ENCODE results near the gene TNFRSF4.

Gene TNFRSF4

DNA sequence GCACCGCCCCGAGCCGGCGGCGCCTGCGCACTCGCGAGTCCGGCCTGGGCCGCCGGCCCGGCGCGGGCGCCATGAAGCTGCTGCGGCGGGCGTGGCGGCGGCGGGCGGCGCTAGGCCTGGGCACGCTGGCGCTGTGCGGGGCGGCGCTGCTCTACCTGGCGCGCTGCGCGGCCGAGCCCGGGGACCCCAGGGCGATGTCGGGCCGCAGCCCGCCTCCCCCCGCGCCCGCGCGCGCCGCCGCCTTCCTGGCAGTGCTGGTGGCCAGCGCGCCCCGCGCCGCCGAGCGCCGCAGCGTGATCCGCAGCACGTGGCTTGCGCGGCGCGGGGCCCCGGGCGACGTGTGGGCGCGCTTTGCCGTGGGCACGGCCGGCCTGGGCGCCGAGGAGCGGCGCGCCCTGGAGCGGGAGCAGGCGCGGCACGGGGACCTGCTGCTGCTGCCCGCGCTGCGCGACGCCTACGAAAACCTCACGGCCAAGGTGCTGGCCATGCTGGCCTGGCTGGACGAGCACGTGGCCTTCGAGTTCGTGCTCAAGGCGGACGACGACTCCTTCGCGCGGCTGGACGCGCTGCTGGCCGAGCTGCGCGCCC lies 18.3 kb upstream of the TNFRSF4 start, which contains the start of gene B3GALT6:
TSS of gene B3GALT6 (plus strand) at position 30 of the 588 bp plus-strand sequence. CDS start at position 72, 42 bp downstream.
- no peak for DNase-seq

DNA sequence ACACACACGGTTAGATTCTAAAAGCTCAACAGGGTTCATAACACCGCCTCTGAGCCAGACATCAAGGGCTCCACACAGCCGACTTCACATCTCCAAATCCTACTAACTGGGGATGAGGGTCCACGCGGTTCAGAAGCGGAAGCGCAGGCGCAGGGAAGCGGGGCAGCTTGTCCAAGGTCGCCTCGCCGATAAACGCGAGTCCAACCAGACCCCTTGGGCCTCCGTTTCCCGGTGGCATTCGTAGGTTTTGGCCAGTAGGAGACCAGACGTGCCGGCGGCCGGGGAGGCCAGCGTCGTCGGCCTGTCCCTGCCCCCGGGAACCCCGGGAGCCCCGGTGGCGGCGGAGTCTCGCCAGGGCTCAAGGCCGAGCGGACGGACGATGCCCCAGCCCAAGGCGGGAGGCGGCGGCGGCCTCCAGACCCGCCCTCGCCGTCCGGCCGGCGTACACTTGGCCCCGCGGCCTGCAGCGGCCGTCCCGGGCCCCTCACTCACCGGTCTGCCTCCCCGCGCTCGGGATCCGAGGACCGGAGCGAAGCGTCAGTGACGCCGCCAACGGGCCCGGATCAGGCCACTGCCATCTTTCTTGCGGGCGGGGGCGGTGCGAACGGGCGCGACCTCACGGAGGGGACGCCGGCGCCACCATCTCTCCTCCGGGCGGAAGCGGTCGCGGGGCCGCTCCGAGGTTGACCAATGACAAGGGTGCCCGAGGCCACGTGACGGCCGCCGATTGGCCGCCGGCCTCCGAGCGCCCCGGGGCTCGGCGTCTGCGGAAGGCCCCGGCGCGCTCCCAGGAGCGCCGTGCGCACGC lies 17.7 kb upstream of the TNFRSF4 start, which contains the start of gene SDF4:
TSS of gene SDF4 (minus strand) at position 602 of the 808 bp plus-strand sequence. CDS start 3,229 bp downstream, outside the sequence.
- peak; percentile 64 to 80 for DNase-seq

DNA sequence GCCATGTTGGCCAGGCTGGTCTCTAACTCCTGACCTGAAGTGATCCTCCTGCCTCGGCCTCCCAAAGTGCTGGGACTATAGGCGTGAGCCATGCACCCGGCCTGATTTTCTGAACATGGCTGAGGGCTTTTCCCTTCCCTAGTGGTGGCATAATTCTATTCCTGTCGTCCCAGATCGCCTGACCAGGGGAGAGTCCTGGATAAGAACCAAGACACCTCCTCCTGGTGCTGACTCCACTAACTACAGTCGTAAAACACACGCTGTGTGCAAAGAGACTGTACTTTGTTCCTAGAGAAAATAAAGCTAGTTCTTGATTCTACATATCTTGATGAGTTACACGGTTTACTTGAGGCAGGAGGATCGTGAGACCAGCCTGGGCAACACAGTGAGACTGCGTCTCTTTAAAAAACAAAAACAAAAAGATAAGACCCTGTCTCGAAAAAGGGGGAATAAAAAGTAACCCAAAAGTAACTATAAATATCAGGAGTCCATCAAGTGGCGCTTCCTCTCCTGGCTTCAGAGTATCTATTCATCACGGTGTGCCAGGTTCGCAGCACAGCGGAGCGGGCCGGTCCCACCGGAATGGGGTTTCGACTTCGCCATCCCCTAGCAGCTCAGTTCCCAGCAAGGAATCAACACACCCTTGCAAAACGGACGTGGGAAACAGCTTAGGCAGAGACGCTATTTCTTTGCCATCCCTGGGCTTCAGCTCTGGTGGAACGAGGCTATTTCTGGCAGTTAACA lies 16.9 kb upstream of the TNFRSF4 start:
- peak in 1 of 2 experiments; percentile 11 for DNase-seq

DNA sequence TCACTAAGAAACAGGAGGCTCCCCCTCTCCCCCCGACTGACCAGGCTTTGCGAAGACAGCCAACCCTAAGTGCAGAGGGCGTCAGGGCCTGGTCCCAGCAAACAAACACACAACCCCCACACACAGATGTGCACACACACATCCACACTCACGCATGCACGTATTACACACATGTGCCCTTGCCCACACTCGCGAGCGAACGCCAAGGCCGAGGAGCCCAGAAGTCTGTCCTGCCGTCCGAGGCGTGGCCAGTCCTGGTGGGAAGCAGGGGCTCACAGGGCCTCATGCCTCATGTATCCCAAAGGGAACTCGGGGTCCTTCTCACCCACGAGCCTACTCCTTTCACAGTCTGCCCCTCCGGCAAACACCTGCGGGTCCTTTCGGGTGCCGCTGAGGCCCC lies 15.8 kb upstream of the TNFRSF4 start:
- DNase-seq, result no peak

DNA sequence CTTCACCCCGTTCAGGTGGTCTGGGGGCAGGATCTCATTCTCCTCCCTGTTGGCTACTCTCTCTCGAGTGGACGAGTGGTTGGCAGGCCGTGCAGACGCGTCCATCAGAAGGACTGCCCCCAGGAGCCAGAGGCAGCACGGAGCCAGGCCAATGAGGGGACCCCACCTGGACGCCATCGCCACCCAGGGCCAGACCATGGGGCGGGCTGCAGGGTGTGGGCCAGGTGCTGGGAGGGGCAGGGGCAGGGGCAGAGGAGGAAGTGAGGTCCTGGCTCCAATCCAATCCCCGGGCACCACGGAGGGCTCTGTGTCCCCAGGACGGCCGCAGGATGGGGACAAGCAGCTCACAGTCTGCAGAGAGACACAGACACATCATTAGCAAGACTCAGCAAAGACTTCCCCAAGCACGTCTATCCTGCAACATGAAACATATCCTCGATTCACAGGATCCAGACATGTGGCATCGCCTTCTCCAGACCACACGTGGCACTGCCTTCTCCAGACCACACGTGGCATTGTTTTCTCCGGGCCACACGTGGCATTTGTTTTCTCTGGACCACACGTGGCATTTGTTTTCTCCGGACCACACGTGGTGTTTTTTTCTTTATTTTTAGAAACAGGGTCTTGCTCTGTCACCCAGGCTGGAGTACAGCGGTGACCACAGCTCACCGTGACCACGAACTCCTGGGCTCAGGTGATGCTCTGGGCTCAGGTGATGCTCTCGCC lies 14.8 kb upstream of the TNFRSF4 start:
- no peak for DNase-seq

DNA sequence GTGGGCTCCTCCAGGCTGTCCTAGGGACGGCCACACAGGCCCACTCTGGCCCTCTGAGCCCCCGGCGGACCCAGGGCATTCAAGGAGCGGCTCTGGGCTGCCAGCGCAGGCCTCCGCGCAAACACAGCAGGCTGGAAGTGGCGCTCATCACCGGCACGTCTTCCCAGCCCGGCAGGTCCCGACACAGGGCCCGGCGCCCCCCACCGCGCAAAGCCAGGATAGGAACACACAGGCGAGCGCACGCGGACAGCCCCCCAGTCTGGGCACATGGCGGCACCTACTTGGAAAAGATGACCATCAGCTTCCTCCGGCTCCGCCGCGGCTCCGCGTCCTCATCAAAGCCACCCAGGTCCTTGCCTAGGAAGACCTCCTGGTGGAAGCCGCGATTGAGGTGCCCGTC lies 14.2 kb upstream of the TNFRSF4 start:
- no peak for DNase-seq

DNA sequence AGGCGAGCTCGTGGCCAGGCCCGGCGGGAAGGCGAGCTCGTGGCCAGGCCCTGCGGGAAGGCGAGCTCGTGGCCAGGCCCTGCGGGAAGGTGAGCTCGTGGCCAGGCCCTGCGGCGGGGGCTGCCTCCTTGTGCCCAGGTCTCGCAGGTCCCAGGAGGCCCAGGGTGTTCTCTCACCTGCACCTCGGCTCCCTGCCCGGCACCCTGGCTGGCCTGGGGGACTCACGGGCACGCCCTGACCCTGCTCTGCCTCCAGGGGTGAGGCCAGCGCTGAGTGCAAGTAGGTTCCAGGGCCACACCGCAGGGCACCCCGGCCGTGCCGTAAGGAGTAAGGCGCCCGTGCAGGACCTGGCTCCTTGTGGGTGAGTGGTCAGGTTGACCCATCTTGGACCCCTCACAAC lies 13.4 kb upstream of the TNFRSF4 start:
- DNase-seq, result no peak

DNA sequence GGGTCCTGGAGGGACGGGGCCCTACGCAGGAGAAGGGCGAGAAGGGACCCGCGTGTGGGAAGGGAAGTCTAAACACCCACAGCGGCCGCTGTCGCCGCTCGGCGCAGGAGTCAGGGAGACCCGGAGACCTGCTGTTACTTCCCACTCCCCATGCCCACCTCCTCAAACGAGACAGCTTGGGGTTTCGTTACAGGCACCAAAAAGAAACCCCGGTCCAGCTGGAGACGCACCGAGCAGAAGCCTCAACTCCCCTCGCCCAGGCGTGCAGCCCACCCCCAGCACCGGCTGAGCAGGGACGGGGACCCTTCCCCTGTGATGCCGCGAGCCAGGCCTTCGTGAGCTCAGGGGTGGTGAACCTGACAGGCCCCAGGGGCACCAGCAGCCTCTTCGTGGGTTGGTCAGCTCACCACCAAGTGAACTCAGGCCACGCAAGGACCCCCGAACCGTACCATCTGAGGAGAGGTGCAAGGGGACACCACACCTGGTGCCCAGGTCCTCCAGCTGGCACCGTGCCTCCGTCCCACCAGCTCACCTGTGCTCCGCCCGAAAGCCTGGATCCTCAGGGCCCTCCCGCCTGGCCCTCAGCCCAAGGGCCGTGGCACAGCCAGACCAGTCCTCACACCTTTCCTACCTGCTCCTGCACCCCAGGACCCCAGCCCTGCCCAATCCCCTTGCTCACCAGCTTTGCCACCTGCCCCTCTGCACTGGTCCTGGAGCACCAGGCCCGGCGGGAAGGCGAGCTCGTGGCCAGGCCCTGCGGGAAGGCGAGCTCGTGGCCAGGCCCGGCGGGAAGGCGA lies 12.8 kb upstream of the TNFRSF4 start:
- DNase-seq, result no peak

DNA sequence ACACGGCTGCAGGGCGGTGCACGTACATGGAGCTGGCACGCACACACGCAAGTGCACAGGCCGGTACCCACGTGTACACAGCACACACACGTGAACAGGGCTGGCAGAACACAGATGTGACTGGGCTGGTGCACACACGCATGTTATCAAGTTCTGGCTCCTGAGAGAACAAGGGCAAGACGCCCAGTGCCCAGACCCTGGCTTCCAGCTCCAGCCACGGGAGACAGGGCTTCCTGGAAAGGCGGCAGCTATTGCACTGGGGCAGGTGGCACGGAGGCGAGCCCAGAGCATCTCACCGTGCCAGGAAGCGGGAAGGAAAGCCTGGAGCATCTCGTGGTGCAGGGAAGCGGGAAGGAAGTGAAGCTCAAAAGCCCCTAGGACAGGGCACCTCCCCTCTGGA lies 12.0 kb upstream of the TNFRSF4 start:
- no peak for DNase-seq

DNA sequence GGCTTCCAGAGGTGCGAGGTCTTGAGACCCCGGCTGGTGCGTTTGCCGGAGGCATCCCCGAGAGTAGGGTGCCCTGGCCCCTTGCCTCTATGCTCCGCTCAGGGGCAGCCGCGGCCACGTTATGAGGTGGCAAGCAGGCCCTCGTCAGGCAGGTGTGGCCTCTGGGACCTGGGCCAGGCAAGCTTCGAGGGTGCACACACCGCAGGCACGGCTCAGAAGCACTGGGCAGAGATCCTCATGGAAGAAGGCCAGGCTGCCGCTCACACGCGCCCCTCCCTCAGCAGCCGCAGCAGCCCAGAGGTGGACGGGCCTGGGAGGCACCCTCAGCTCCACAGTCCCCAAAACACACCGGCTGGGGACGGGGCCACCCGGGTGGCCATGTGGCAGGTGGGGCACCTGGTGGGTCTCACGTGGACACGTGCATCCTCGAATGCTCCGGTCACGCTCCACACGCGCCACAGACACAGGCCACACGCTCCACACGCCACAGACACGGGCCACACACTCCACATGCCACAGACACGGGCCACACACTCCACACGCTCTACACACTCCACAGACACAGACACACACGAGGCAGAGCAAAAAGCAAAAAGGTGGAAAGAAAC lies 11.4 kb upstream of the TNFRSF4 start:
- DNase-seq, result no peak

DNA sequence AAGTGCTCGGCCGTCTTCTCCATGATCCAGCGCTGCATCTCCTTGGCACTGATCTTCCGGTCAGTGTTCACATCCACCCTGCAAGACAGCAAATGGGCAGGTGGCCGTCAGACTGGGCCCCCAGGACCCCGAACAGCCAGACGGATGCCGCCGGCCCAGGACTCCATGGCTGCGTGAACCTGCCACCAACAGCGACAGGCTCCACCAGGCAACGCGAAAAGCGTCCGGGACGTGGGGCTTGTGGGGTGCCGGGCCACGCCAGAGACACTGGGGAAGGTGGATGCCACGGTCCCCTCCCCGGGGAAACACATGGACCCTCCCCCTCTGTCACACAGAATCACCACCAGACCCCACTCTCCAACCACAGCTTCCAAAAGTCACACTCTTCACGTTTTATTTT lies 9.9 kb upstream of the TNFRSF4 start:
- DNase-seq, result no peak

DNA sequence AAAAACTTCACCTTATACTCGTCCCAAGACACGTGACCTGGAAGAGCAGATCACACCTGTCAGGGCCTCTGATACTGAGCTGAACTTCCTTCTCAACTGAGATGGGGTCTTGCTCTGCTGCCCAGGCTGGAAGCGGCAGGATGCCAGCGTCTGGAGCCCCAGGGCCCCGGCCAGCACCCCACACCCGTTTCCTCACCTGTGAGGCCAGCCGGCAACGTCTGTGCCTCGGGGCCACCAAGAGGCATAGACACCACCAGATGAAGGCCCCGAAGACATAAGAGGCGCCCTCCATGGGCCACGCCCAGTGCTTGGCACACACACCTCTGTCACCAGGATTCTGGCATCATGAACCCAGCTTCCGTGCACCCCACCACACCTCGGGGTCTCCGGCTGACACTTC lies 9.4 kb upstream of the TNFRSF4 start:
- DNase-seq, result no peak

DNA sequence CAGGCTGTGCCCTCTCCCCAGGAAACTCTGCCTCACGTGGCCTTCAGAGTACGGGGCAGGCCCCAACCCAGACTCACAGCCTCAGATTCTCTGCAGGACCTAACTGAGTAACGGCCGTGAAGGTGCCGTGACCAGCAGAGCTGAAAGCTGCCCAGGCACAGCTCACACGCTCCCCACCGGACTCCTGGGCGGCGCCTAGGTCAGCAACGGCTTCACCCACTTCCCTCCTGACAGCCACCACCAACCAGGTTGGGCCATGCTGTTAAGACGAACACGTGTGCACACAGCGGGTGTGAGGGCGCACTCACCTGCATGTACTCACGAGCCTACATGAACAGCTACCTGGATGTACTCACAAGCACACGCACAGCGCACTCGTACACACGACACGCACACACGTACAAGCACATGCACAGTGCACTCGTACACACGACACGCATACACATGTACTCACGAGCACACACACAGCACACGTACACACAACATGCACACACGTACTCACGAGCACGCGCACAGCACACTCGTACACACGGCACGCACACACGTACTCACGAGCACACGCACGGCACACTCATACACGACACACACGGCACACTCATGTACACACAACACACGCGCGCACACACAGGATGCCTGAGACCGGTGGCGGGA lies 8.7 kb upstream of the TNFRSF4 start:
- DNase-seq, result no peak

DNA sequence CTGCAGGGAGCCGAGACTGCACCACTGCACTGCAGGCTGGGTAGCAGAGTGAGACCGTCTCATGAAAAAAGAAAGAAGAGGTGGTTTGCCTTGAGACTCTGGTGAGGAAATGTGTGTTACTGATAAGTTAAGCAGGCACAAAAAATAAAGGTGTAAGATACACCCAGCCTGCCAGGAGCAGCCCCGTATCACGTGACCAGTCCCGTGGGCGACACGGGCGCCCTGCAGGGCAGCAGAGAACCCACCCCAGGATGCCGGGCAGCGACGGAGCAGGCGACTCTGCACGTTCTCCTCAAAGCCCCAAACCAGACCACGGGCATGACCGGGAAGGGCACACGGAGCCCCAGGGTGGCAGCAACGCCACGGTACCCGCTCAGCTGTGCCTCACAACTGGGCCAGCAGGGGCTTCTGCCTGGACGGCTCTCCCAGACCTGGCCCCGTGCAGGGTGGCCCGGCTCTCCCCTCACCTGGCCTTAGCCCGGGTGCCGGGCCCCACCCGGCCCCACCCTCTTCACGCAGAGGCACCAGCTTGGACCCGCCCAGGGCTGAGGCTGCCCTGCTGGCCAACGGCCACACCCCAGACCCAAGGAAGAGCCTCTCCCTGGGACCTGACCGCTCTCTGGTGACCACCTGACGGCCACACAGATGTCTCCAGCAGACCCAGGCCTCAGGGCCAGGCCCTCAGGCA lies 8.1 kb upstream of the TNFRSF4 start:
- DNase-seq, result no peak

DNA sequence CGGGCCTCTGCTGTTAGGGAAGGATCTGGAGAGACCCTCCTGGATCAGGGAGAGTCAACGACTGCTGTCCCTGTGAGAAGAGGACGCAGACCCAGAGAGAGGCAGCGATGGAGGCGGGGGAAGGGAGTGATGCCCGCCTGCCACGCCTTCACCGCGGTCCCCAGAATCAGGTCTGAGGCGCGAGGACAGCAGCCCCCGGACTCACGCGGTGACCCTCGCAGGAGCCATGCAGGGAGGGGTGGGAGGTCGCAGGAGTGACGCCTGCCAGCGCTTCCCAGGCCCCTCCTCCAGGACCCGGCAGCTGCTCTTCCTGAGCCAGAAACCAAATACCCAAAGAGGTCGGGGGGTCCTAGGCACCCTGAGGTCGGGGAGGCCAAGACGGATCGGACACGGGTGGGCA lies 6.2 kb upstream of the TNFRSF4 start:
- no peak for DNase-seq

DNA sequence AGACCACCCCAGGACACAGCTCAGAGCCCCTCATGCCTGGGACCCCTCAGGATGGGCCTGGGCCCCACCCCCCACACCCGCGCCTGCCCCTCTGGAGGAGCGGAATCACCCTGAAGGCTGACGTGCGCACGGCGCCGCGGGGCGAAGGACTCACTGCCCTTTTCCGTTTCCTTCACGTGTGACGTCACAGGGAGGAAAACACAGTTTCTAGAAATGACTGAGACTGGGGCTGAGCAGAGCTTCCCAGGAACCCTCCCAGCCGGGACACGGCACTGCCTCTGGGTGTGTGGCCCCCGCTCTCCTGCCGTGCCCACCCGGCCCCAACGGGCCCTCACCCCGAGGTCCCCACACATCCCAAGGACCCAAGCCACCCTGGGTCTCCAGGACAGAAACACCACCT lies 5.4 kb upstream of the TNFRSF4 start:
- no peak for DNase-seq

DNA sequence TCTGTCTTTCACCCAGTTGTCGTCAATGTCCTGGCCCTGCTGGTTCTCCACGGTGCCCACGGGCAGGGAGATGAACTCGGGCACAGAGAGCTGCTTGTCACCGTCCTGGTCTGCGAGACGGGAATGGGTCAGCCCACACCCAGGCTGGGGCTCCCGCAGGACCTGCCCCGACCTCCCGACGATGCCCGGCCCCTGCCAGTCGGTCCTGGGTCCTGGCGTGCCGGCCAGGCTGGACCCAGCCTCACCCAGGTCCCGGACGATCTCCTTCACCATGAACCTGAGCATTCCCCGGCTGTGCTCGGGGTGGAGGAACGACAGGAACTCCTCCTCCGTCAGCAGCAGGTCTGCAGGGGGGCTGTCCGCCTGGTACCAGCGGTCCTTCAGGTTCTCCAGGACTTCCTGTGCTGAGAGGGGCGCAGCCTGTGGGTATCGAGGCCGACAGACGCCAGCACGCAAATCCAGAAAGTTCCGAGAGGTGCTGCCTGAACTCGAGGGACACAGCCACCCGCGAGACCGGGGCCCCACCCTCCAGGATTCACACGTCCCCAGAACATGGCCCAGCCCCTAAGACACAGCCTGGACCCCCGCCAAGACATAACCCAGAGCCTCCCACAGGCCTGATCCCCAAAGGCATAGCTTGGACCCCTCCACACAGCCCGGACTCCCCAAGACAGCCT lies 4.7 kb upstream of the TNFRSF4 start:
- DNase-seq, result no peak

DNA sequence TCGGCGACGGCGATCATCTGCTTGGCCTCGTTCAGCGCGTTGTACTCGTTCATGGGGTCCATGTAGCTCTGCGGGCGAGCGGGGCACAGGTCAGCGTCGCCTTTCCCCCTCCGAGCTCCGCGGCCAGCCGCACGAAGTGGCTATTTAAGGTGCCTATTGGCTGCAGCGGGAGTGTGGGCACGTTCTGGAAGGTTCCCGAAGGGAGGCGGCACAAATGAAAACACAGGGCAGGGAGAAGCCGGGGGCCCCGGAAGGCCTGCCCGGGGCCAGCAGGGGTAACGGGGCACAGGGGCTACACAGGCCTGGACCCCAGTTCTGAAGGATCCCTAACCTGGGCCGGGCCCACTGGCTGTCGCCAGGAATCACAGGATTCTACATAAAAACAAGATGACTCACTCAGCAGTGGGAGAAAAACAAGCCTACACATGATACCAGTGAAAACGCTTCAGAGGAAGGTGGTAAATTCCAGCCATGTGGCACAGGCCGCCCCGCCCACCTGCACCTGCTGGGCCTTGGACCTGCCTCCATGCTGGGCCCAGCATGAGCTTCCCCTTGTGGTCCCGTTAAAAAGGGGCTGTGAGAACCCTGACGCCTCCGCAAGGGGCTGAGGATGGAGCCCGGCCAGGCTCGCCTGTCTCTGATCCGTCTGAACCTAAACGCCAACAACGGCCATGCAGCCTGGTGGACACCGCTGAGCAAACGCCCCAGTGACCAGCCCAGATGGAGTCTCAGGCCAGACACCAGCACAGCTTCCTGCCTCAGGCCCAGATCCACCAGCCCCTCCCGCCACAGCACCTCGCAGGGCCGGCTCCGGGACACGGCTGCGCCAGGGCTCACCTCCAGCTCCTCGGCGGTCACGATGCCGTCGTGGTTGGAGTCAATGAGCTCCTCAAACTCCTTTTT lies 3.9 kb upstream of the TNFRSF4 start:
- peak in 1 of 2 experiments; percentile 21 for DNase-seq

Data from SW 1271 (cell line).